Measurements from ENCODE around the gene SAP30.

DNA sequence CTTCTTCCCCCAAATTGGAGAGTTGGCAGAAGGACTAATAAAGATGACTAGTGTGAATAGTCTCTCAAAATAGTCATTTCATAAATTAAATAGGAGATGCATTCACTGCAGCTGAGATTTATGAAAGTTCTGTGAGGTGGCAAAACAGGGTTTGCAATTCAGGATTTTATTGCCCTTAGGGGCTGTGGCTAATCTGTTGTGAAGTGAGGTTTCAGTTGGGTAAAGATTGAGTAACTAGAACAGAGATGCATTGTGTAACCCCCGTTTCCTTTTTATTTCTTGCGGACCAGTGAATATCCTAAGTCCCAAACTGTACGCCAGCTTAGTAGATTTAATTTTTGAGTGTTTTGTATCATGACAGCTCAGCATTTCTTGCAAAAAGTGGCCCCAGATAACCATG, 44.3 kb downstream of the SAP30 start:
- TF ChIP-seq, protein P1, sequence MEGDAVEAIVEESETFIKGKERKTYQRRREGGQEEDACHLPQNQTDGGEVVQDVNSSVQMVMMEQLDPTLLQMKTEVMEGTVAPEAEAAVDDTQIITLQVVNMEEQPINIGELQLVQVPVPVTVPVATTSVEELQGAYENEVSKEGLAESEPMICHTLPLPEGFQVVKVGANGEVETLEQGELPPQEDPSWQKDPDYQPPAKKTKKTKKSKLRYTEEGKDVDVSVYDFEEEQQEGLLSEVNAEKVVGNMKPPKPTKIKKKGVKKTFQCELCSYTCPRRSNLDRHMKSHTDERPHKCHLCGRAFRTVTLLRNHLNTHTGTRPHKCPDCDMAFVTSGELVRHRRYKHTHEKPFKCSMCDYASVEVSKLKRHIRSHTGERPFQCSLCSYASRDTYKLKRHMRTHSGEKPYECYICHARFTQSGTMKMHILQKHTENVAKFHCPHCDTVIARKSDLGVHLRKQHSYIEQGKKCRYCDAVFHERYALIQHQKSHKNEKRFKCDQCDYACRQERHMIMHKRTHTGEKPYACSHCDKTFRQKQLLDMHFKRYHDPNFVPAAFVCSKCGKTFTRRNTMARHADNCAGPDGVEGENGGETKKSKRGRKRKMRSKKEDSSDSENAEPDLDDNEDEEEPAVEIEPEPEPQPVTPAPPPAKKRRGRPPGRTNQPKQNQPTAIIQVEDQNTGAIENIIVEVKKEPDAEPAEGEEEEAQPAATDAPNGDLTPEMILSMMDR (conservative IDR thresholded peaks at IDR 0.05): no peak
- no peak for TF ChIP-seq ZFX (IDR thresholded peaks at IDR 0.05)
